NCI-H2107 treated with DMSO at 0.1 percent for 48 hours (cell line): ENCODE measurements around the gene PACRG.

Source experiments
- DNase-seq: peaks from one replicate; lab custom pipeline; 2025; ENCODE audit not compliant: unreplicated experiment; lab: John Stamatoyannopoulos, UW

Gene PACRG

DNA sequence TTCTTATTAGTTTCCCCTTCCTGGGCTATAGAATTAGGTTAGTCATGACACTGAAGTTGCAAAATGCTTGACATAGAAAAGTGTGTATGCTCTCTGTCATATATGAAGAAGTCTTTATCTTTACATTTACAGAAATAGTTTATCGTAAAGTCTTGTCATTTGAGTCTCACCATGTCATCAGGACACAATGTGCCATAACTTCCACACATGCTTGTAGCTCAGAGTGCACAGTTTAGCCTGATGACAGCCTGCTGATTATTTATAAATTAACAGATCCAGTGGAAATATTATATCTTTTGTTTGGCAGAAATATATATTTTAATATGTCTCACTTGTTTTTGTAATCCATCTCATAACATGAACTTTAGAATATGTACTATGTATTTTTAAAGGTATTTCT is 399.8 kb downstream of the PACRG start:
- DNase-seq, result no peak

DNA sequence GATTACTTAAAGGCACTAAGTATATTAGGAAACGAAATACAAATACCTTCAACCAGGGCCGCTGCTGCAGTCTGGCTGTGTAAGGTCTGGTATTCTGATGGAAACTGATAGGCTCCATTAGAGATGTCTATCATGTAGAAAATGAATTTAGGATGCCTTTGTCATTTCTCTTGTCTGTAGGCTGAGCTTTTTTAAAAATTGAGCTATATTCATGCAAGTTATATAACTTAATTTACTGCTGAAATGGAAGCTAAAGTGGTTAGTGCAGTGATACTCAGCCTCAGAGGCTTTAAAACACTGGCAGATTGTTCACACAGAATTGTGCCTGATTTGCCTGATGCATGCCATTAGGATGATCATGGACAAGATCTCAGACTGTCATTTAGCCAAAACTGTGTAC is 400.6 kb downstream of the PACRG start:
- DNase-seq, result no peak

DNA sequence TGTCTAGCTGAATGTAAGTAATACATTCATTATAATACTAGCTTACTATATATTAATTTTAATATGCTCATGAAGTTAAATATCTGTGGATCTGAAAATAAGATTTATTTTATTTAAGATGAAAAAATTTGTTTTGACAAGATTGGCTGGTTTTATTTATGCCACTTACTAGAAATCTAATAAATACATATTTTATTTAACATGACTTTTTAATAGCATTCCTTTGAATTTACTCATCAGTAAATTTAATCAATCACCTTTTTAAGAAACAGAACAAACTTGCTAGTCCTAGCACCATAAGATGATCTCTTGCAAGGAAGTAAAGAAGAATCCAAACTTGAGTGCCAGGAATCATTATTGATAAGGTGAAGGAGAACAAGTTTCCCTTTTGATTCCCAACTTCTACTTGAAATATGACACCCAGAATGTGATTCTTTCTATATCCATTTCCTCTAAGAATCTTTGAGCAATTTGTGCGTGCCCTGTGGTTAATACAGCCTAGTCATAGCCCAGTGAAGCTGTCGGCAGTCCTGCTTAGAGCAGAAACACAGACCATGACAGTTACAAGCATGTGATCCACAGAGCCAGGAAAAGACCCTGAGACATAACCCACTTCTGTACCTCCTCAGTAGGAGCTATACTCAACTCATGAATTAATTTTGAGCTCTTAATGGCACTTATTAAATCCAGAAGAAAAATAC is 404.4 kb downstream of the PACRG start:
- DNase-seq, result no peak

DNA sequence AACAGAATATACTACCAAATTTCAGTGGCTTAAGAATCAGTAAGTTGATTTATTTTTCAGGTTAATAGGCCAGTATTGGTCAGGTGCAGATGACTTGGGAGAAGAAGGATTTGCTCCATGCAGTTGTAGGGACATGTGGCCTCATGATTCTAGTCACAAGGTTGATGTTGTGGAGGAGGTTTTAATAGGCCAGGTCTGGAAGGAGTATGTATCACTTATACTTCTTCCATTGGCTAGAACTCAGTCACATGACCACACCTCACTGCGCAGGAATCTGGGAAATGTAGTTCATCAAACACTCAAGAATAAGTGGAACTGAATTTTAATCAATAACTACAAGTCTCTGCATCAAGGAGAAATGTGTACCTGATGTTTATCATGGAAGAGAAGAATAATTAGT is 405.2 kb downstream of the PACRG start:
- no peak for DNase-seq

DNA sequence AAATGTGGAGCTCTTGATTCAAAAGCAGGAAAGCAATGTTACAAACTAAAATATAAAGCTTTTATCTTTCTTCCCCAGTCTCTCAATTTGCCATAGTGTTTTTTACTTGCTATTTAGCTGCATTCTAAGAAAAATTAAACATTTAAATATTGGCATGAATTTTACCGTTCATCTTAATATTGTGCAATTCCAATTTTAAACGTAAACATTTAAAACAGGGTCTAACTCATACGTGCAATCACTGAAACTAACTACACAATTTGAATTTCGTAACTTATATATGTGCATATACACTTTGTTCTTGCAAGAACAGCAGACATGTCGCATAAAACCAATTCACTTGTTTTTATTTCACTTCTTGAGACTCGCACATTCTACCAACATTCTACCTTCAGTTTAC is 405.9 kb downstream of the PACRG start:
- no peak for DNase-seq

DNA sequence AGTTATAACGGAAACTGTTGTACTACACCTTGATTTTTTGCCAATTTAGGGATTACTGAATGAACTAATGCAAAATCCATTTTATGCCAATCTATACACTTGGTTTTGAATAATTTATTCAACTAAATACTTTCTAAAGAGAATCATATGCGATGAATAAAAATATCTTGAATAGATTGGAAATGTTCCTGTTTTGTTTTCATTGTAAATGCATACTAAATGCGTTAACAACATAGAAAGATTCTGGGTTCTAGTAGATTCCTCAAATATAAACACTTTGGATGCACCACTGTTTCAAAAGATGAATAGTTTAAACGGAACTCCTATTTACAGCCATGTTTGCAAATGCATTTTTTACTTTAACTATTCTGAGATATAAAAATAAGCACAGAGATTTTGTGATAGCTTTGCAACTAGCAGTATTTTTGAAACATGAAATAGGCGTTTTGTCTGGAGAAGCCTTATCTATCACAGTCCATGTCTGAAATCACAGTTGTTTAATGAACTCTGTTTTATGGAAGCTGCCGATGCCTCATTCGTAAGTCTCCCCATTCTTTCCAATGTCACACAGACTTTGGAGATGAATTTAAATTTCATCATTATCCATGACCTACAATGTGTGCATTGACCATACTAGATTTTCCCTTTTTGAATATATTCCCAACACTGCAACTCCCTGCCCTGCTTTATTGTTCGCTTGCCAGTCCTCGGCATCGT is 409.1 kb downstream of the PACRG start:
- no peak for DNase-seq

DNA sequence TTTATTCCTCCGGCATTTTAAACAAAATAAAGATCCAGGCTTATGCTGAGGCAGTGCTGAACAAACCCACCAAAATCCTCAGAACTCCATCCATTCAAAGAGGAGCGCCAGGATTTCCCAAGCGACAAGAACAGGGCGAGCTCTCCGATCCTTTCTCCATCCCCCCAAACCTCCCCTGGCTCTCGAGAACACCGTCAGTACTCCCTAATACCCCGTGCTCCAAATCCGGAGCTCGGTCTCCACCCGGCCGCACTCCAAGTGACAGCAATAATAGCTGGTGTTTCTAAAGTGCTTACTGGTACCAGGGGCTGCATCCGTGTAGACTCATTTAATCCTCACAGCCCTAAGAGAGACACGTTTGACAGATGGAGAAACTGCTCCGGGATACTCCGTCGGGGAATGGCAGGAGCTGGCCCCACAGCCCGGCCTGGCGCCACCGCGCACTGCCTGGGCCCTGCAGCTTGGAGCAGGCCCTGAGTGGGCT is 409.7 kb downstream of the PACRG start:
- no peak for DNase-seq

DNA sequence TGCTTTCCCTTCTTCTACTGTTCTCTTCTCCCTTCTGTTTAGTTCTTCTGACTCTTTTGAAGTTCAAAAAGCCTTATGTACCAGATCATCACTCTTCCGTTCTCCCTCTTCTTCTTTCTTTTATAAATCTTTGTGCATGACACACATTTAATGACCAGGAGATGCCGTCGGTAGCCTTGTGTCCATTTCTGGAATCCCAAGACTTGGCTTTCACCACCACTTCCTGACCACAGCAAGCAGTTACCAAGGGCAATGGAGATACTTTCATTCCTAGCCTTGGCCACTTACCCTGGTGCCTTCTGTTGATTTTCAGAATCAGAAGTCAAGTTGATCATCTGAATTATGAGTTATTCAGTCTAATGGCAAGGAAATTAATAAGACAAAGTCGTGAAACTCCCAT is 418.3 kb downstream of the PACRG start:
- DNase-seq, result no peak

DNA sequence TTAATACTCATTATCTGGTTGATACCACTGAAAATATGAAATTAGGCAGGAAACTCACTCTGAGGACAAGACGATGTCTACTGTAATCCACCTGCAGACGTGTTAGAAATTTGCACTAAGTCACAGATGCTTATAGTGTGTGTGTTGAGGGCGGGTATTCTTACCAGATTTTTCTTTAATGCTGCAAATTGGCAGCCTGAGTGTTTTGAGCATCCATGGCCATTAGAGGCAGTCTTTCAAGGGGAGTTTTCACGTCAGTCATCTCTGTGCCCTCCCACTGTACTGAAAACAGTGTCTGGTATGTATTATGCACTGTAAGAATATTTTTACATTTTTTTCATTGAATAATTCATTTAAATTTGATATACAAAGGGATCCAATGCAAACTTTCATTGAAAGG is 420.2 kb downstream of the PACRG start:
- DNase-seq, result no peak

DNA sequence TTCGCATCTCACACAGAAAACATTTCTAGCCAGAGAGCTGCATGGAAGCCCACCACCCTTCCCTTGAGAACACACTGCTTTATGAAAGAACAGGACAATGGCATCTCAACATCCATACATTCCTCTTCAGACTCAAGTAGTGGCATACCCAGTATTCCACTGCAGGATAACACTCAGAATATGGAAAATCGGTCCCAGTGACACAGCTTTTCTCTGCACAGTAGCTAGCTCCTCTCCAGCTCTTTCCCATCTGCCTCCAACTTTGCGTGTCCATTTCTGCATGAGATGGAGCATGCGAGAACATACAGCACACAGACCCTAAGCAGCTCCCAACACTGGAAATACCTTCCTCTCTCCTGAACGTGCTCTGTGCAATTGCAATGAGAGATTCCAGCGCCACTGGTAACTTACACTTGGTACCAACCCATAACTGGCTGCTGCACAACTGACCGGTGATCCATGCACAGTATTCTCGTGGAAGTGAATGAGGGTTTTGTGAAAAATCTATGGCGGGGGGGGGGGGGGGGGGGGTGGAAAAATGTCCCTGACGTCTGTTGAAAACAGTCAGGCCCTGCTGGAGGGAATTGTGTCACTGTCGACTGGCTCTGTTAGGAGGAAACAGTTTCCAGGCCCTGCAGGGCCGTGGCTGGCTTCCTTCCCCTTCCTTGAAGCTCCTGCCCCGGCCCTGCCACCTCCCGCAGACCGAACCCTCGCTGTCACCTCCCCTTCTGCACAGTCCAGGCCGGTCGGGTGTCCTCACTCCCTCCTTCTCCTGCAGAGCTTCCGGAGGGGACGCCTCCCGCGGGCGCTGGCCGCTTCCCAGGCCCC is 420.9 kb downstream of the PACRG start:
- no peak for DNase-seq

DNA sequence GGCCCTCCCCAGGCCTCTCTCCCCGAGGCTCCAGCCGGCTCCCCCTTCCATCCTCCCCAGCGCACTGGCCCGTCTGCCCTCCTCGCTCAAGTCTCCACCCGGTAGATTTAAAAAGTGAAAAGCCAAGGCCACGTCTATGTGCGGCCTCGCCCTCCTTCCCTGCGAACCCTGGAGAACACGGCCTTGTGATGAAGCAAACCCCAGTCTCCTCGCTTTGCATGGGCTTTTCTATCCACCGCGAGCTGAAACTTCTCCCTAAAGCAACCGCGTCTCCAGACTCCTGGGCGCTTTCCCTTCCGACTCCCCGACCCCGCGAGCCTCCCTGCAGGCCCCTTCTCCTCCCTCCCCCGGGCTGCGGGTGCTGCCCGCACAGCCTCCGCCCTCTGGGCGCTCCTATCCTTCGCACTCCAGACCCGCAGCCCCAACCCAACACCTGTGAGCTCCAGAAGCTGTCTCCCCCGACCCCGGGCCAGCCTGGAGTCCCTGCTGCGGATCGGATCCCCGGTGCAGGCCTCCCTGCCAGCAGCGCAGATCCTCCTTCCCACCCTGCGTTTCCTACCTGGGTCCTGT is 421.6 kb downstream of the PACRG start:
- DNase-seq, result no peak

DNA sequence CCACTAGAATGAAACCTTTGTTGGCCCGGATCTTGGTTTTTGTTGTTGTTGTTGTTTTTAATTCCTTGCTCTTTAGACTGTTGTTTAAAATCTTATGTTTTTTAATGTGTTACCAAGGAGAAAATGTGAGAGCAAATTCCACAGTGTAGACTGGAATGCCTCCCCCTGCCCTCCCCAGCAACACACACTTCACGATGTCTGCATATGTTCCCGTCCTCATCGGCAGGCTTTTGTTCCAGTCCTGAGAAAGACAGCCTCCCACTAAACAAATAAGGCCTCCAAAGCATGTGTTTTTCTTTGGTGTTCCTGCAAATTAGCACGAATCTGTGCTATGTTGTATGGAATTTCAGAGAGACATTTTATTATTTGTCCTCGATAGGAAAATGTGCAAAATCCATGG is 423.4 kb downstream of the PACRG start:
- DNase-seq, result no peak

DNA sequence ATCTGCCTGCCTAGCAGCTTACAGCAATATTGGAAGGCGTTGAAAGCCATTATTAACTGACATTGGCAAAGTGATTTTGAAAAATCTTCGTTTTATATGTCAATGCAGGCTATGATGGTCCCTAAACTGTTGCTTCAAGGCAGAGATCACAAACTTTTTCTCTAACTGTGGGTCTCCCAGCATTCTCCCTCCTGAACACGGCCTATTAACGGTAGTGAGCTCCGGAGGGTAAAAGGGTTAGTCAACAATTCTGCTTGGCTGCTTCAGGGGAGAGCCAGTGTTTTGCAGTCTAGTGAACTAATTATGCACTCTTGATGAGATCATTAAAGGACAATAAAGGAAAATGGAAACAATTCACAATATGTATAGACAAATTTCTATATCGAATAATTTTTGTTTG is 424.9 kb downstream of the PACRG start:
- DNase-seq, result no peak

DNA sequence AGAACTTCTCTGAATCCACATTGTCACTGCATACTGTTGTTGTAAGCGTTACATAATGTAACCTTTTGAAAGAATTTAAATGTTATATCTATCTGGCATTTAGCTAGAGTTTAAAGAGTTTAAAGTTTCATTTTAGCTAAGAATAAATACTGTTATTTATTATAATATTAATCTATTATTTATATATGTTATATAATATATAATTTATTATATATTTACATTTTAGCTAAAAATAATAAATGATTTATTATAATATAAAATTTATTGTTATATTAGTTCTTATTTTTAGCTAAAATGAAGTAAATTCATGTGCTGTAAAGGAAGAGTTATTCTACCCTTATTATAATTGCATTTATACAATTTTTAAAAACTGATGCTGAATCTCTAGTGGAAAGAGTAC is 431.3 kb downstream of the PACRG start:
- DNase-seq, result no peak

DNA sequence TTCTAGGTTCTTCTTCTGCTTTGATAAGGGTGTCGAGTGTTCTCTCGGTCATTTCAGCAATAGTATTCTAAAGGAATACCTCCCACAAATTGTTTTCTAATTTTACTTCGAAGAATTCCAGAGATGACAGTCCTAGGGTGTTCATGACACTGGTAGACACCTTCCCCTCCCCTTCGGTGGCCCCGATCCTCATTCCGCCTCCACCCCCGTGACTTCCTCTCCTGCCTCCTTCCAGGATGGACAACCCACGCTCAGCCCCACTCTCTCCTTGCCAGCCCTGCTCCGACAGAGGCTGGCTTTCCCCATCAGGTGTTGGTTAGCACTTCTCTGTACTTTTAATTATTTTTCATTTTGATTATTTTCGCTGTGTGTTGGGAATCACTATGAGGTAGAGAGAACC is 431.9 kb downstream of the PACRG start:
- DNase-seq, result no peak

DNA sequence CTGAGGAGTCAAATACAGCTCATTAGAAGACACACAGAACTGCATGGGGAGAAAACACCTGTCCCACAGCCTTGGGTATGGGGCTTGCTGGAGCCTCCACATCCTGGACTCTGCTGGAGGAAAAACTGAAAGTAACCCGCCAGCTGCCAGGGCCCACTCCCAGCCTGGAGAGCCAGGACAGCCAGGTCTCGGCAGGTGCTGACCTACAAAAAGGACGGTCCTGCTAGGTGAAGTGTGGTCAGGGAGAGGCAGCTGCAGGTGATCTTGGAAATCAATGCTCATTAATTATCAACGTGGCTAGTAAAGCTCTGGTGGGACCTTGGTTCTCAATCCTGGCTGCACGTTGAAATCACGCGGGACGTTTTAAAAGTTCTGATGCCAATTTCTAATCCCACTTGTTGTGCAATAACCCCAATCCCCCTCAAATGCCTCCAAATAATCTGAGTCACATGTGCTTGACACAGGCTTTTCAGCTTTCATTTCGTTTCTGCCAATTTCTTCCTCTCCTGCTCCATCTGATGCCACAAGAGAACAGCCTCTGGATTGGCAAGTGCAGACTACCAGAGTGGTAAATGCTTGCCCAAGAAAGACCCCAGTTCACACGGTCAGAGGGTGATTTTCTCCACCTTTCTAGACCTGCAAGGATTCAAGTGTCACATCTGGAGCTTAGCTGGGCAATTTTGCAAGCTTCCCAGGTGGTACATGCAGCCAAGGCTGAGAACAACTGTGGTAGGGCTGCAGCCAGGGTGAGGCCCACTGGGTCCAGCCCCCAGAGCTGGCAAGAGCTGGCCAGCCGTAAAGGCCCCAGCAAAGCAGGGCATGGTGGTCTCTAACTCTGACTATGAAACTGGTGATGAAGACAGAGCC is 434.5 kb downstream of the PACRG start:
- no peak for DNase-seq

DNA sequence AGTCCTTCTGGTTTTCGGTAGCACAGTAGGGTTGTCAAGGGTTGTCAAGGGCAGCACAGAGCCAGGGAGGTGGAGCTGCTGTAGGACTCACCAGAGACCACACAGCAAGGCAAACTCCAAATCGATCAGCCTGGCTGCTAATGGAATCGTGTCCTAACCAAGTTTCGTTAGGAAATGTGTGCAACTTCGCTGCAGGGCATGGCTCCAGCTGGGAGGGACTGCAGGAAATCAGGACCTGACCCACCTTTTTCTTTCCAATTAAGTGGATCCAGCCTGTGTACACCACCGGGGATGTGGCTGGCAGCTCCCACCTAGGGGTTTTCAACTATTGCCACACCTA is 435.1 kb downstream of the PACRG start:
- DNase-seq, result no peak

DNA sequence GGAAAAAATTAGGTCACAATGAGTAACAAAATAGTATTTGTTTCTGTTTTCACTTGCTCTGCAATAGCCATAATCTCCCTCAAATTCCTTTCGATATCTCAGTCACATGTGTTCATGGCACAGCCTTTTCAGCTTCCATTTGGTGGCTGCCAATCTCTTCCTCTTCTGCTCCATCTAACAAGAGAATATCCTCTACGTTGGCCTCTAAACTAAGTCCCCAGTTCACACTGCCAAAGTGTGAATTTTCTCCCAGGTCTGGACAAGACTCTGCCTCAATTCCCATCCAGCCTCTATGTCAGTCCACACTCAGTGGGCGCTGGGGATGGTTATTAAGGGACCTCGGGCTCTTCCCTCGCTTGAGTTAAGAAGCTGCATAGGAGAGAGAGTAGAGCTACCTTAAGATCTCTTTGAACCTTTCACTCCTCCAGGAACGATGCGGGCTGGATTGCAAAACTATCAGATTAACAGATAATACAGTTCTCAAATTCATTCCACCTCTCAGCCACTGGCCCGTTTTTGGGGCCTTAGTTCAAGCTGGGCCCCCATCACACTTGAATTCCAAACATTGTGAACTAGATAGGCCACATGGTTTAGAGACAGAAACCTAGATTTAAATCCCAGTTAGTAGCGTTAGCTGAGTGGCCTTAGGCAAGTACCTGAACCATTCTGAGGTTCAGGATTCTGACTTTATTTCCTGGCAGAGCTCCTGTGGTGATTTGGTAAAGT is 436.6 kb downstream of the PACRG start:
- DNase-seq, result no peak

DNA sequence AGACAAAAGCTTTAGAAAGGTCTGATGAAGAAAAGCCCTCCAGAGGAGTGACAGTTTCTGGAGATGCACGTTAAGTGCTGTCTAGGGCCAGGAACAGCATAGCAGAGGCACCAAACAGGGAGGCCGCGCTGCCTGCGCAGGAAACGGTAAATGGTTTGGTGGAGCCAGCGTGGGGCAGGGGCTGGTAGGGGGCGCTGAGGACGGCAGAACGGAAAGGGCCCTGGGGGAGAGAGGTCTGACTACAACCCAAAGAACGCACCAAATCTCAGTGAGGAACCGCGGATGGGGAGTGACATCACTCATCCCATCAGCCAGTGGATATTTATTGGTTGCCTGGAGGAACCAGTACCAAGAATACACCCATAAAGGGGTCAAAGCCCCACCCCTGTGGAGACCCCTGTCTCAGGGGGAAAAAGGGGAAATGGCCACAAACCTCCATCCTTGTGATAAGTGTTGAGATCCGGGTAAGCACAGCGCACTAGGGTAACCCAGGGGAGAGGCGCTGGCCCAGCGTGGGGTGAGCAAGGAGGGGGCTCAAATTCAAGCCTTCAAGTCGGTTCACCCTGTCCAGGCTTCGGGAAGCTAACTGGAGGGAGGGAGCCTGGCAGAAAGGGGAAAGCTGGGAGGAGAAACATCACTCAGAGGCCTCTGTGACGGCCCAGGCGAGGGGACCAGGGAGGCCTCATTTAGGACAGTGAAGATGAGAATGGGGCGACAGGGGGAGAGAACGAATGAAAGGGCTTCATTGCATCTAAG is 437.6 kb downstream of the PACRG start:
- DNase-seq, result no peak
